Nucleus accumbens (tissue), 56 donors: Measurements from ENCODE around the gene CBLN1.
"Not testable (repeated sequence)": the region's sequence is repeated elsewhere in the genome, so short reads cannot be mapped to it uniquely, and the experiment has no call there.

ENCODE experiments used
- DNase-seq, 56 donors: peaks; one replicate each; lab custom pipeline; 2025; lab: John Stamatoyannopoulos, UW

Gene CBLN1

GRCh38 chr16:49277766-49278566 is 3.7 kb downstream of the CBLN1 start:
- DNase-seq = no peak

- no peak for DNase-seq
Measured at GRCh38 chr16:49277386-49277742, 4.3 kb downstream of the CBLN1 start.

- DNase-seq = no peak
Measured at GRCh38 chr16:49276646-49277385, 4.8 kb downstream of the CBLN1 start.

- DNase-seq = no peak
Measured at GRCh38 chr16:49275870-49276269, 5.8 kb downstream of the CBLN1 start.

- no peak for DNase-seq
Measured at GRCh38 chr16:49275050-49275730, 6.4 kb downstream of the CBLN1 start.

GRCh38 chr16:49274591-49274990 is 7.0 kb downstream of the CBLN1 start:
- DNase-seq = no peak

GRCh38 chr16:49273771-49274170 is 7.9 kb downstream of the CBLN1 start:
- DNase-seq = no peak

GRCh38 chr16:49271363-49271762 is 10.3 kb downstream of the CBLN1 start:
- DNase-seq = no peak

GRCh38 chr16:49269201-49269600 is 12.4 kb downstream of the CBLN1 start:
- DNase-seq = no peak

- no peak for DNase-seq
Measured at GRCh38 chr16:49268667-49269066, 13.0 kb downstream of the CBLN1 start.

GRCh38 chr16:49262501-49262900 is 19.1 kb downstream of the CBLN1 start:
- no peak for DNase-seq

- DNase-seq = no peak
Measured at GRCh38 chr16:49261930-49262329, 19.7 kb downstream of the CBLN1 start.

- DNase-seq = no peak
Measured at GRCh38 chr16:49260956-49261530, 20.6 kb downstream of the CBLN1 start.

GRCh38 chr16:49260253-49260652 is 21.4 kb downstream of the CBLN1 start:
- DNase-seq = no peak

GRCh38 chr16:49259330-49259729 is 22.3 kb downstream of the CBLN1 start:
- DNase-seq = no peak

GRCh38 chr16:49250689-49251088 is 30.9 kb downstream of the CBLN1 start:
- DNase-seq = no peak

GRCh38 chr16:49248227-49248626 is 33.4 kb downstream of the CBLN1 start:
- DNase-seq = no peak

- DNase-seq = no peak
Measured at GRCh38 chr16:49236216-49236615, 45.4 kb downstream of the CBLN1 start.

GRCh38 chr16:49228335-49228734 is 53.3 kb downstream of the CBLN1 start:
- DNase-seq = not testable (repeated sequence)
